HepG2 (cell line): Measurements from ENCODE around the gene CASKIN1. TPM values are rescaled to one million over a fixed set of nuclear protein-coding genes. Genes with fewer than 3 reads are reported as not detected.
A peak's percentile ranks its signal among the peaks of the same experiment; 100 is the strongest.

ENCODE experiments used
- ATAC-seq: fragments of 200-7000 bp; cut with Tn5 transposase; 3 replicates; pipeline ENCODE4 v1.9.1; 2020; ENCODE audit warnings: mild to moderate bottlenecking, moderate library complexity
- BruUV-seq: library from RNA; stranded (reverse); fragments of 400-500 nt; replicated peaks from 2 replicates; lab custom pipeline; 2021; lab: Mats Ljungman, UMichigan
- CTCF ChIA-PET: fragments of 300-600 bp; formaldehyde crosslinking; extraction: SDS; loops from one replicate; lab custom pipeline; 2021; ENCODE audit warnings: low total read pairs, inconsistent platforms, low intra/inter-chr PET ratio; lab: Yijun Ruan, JAX
- POLR2A ChIA-PET: fragments of 350-600 bp; sonication (Branson Sonifier 250); formaldehyde crosslinking; loops from one replicate; lab custom pipeline; 2020; ENCODE audit warnings: antibody characterized with exemption, inconsistent platforms; lab: Yijun Ruan, JAX
- DNase-seq: peaks from one replicate; pipeline ENCODE4 v3.0.0-alpha.2; 2015; ENCODE audit warnings: low spot score
- FAIRE-seq: peaks from 3 replicates; lab custom pipeline; 2011; peaks lifted over from hg19 to GRCh38; lab: Jason Lieb, UNC
- H2AFZ ChIP-seq: one replicate; pipeline ENCODE4 v1.6.1; 2011; ENCODE audit warnings: low read length, inconsistent platforms
- H3K27ac ChIP-seq: fragments of 300-600 bp; 3 replicates; pipeline ENCODE4 v1.8.0; 2011; ENCODE audit warnings: mixed run types, mild to moderate bottlenecking, mixed read lengths, low read length, inconsistent platforms; ENCODE audit not compliant: insufficient read depth; ENCODE audit errors: extremely low read length
- H3K27me3 ChIP-seq, 2 experiments: fragments of 200-600 bp in 1 of 2; 2 replicates in 1 of 2; 3 replicates in 1 of 2; pipeline versions ENCODE4 v1.6.0 to v1.8.0; 2011; ENCODE audit warnings: low read length in 2 of 2, mild to moderate bottlenecking in 2 of 2, moderate library complexity in 2 of 2, inconsistent platforms in 1 of 2; ENCODE audit not compliant: insufficient read depth in 2 of 2, control insufficient read depth in 1 of 2
- H3K36me3 ChIP-seq, 2 experiments: fragments of 200-600 bp in 1 of 2; replicated peaks in 1 of 2; 2 replicates in 1 of 2; 3 replicates in 1 of 2; pipeline versions ENCODE4 v1.5.1 to v1.8.0; 2011; ENCODE audit warnings: low read length in 2 of 2, inconsistent platforms in 1 of 2; ENCODE audit not compliant: insufficient read depth in 2 of 2, control insufficient read depth in 1 of 2
- H3K4me1 ChIP-seq: 2 replicates; pipeline ENCODE4 v1.5.1; 2012; ENCODE audit warnings: low read length, inconsistent platforms; ENCODE audit not compliant: insufficient read depth
- H3K4me2 ChIP-seq: 2 replicates; pipeline ENCODE4 v1.6.0; 2011; ENCODE audit warnings: low read depth, low read length, inconsistent platforms
- H3K4me3 ChIP-seq, 3 experiments: fragments of 200-600 bp in 1 of 3; sonication (generic), shearing (Covaris generic) in 1 of 3; replicated peaks in 1 of 3; 2 replicates each; pipeline ENCODE4 v1.5.1; 2011 to 2016; ENCODE audit warnings: low read length in 3 of 3, inconsistent platforms in 2 of 3, low read depth in 2 of 3, mild to moderate bottlenecking in 2 of 3, control low read depth in 1 of 3, mixed read lengths in 1 of 3; ENCODE audit not compliant: insufficient read depth in 1 of 3
- H3K79me2 ChIP-seq: one replicate; pipeline ENCODE4 v1.6.1; 2011; ENCODE audit warnings: low read length, inconsistent platforms; ENCODE audit not compliant: insufficient read depth
- H3K9ac ChIP-seq: 2 replicates; pipeline ENCODE4 v1.6.0; 2011; ENCODE audit warnings: mild to moderate bottlenecking, low read depth, low read length, inconsistent platforms; ENCODE audit not compliant: insufficient read depth
- H3K9me3 ChIP-seq: 2 replicates; pipeline ENCODE4 v1.5.1; 2012; ENCODE audit warnings: mild to moderate bottlenecking, low read length
- H4K20me1 ChIP-seq: 2 replicates; pipeline ENCODE4 v1.6.0; 2011; ENCODE audit warnings: inconsistent platforms, mild to moderate bottlenecking, low read length, moderate library complexity; ENCODE audit not compliant: insufficient read depth
- ELF4 ChIP-seq: sonication (generic); formaldehyde crosslinking; IDR thresholded peaks from 2 replicates; pipeline ENCODE4 v1.5.0; 2020; ENCODE audit warnings: missing genetic modification reagents, mild to moderate bottlenecking, moderate library complexity, borderline replicate concordance
- ESRRA ChIP-seq: sonication (generic); formaldehyde crosslinking; IDR thresholded peaks from 2 replicates; pipeline ENCODE4 v1.5.1; 2020; ENCODE audit warnings: mild to moderate bottlenecking, low read depth, missing genetic modification reagents
- FOXK1 ChIP-seq: sonication (generic); formaldehyde crosslinking; IDR thresholded peaks from 2 replicates; pipeline ENCODE4 v1.4.0; 2020; ENCODE audit warnings: low read depth, missing genetic modification reagents, borderline replicate concordance
- KAT7 ChIP-seq: IDR thresholded peaks from 2 replicates; pipeline ENCODE4 v1.6.1; 2018; ENCODE audit warnings: borderline replicate concordance, missing compliant biosample characterization
- KDM5A ChIP-seq: fragments of 200-600 bp; sonication (generic); IDR thresholded peaks from 2 replicates; pipeline ENCODE4 v1.7.0; 2018; ENCODE audit warnings: antibody characterized with exemption, mild to moderate bottlenecking, low read length, borderline replicate concordance
- KMT2A ChIP-seq: sonication (generic); formaldehyde crosslinking; IDR thresholded peaks from 2 replicates; pipeline ENCODE4 v1.4.0; 2020; ENCODE audit warnings: missing genetic modification reagents
- MAF1 ChIP-seq: sonication (generic); formaldehyde crosslinking; IDR thresholded peaks from 2 replicates; pipeline ENCODE4 v1.5.0; 2020; ENCODE audit warnings: missing genetic modification reagents, borderline replicate concordance
- NFKBIZ ChIP-seq: IDR thresholded peaks from 2 replicates; pipeline ENCODE4 v1.6.1; 2018; ENCODE audit warnings: missing genetic modification reagents, missing compliant biosample characterization
- PAF1 ChIP-seq: IDR thresholded peaks from 2 replicates; pipeline ENCODE4 v1.6.1; 2016; ENCODE audit warnings: missing genetic modification reagents, missing compliant biosample characterization
- PBX2 ChIP-seq: IDR thresholded peaks from 2 replicates; pipeline ENCODE4 v1.6.1; 2016; ENCODE audit warnings: control low read depth
- PTBP1 ChIP-seq: fragments of 200-400 bp; formaldehyde crosslinking; IDR thresholded peaks from 2 replicates; pipeline ENCODE4 v1.6.1; 2018; ENCODE audit warnings: low read length, low read depth; ENCODE audit not compliant: poor library complexity, severe bottlenecking
- RAD21 ChIP-seq: fragments of 450-650 bp; formaldehyde crosslinking; IDR thresholded peaks from 2 replicates; pipeline ENCODE4 v1.5.0; 2020; ENCODE audit warnings: mild to moderate bottlenecking
- RBAK ChIP-seq: sonication (generic); formaldehyde crosslinking; IDR thresholded peaks from 2 replicates; pipeline ENCODE4 v1.5.1; 2020; ENCODE audit warnings: mild to moderate bottlenecking, missing genetic modification reagents
- SRSF4 ChIP-seq: fragments of 200-400 bp; formaldehyde crosslinking; IDR thresholded peaks from one replicate; pipeline ENCODE4 v1.6.1; 2018; ENCODE audit warnings: mild to moderate bottlenecking, low read depth, low read length, moderate library complexity; ENCODE audit not compliant: poor library complexity, severe bottlenecking
- SSRP1 ChIP-seq: IDR thresholded peaks from 2 replicates; pipeline ENCODE4 v1.6.1; 2016; ENCODE audit warnings: control low read depth
- TCF7 ChIP-seq: sonication (generic); IDR thresholded peaks from 2 replicates; pipeline ENCODE4 v1.6.1; 2016; ENCODE audit warnings: antibody characterized with exemption, low read depth
- ZBTB8A ChIP-seq: sonication (generic); formaldehyde crosslinking; IDR thresholded peaks from 2 replicates; pipeline ENCODE4 v1.4.0; 2020; ENCODE audit warnings: mild to moderate bottlenecking, low read depth, missing genetic modification reagents, borderline replicate concordance
- ZEB1 ChIP-seq: IDR thresholded peaks from 2 replicates; pipeline ENCODE4 v1.6.1; 2012; ENCODE audit warnings: mild to moderate bottlenecking, low read depth, inconsistent platforms; ENCODE audit not compliant: insufficient replicate concordance
- ZNF10 ChIP-seq: sonication (generic); formaldehyde crosslinking; IDR thresholded peaks from 2 replicates; pipeline ENCODE4 v1.4.0; 2020; ENCODE audit warnings: mild to moderate bottlenecking, low read depth, missing genetic modification reagents, borderline replicate concordance
- ZNF225 ChIP-seq: sonication (generic); formaldehyde crosslinking; IDR thresholded peaks from 2 replicates; pipeline ENCODE4 v1.4.0; 2020; ENCODE audit warnings: mild to moderate bottlenecking, missing genetic modification reagents
- ZNF558 ChIP-seq: sonication (generic); formaldehyde crosslinking; IDR thresholded peaks from 2 replicates; pipeline ENCODE4 v1.9.0; 2022; ENCODE audit warnings: mild to moderate bottlenecking, missing genetic modification reagents, borderline replicate concordance
- ZNF672 ChIP-seq: sonication (generic); formaldehyde crosslinking; IDR thresholded peaks from 2 replicates; pipeline ENCODE4 v1.8.1; 2022; ENCODE audit warnings: missing genetic modification reagents
- WGBS: methylation state at CpG from one replicate; pipeline ENCODE4 v1.1.6; 2017; ENCODE audit warnings: low lambda C conversion rate; 5-methylcytosine and 5-hydroxymethylcytosine counted together
- in situ Hi-C: cut with HindIII; loops from 2 replicates; pipeline ENCODE4 v1.10.0; 2017; ENCODE audit warnings: low pct_unique_long_range_greater_than_20kb; ENCODE audit not compliant: extremely low pct_ligation_motif_present
- intact Hi-C: fragments of 100-400 bp; cut with micrococcal nuclease; formaldehyde crosslinking; loops from one replicate; pipeline ENCODE4 v1.10.0; 2022; ENCODE audit not compliant: unreplicated experiment
- polyA plus RNA-seq, 8 experiments: library from polyadenylated mRNA; depleted of rRNA in 3 of 8; stranded (reverse) in 7 of 8; unstranded in 1 of 8; fragments of >200 nt; fragmentation: Illumina TruSeq in 4 of 8; extraction: Trizol in 4 of 8; gene quantifications; 2 replicates each; pipeline versions ENCODE4 v1.2.1 to v1.2.3, GENCODE V29; 2011 to 2016; ENCODE audit warnings: low read depth in 4 of 8, missing spikeins in 1 of 8, mixed read lengths in 1 of 8; ENCODE audit not compliant: insufficient read depth in 1 of 8
- total RNA-seq, 5 experiments: library from RNA; depleted of rRNA; stranded (reverse); fragments of >200 nt; fragmentation: Illumina TruSeq; extraction: Trizol; gene quantifications; 2 replicates each; pipeline ENCODE4 v1.2.3, GENCODE V29; 2016; ENCODE audit warnings: low read depth in 1 of 5

Gene CASKIN1
- total and polyA plus RNA-seq, 2 of the 13 experiments (the other 11 are each of a cell fraction or from before 2014, with no cell fraction given), result 1.2 to 2.2 TPM

- peak within 1 kb of the TSS; percentile 97 for H3K9ac ChIP-seq
- in situ Hi-C loops (no loop called here), intact Hi-C loops (no loop called here)
- H3K36me3 ChIP-seq, result peaks cover 2 to 13% of the 10 kb centered on the region in 2 experiments; a peak in 3 of 5 replicates
- H3K4me2 ChIP-seq, result peak within 1 kb of the TSS; percentile 99
- no TSS peak for BruUV-seq
- H3K4me1 ChIP-seq, result peaks cover 33% of the 10 kb centered on the region
- WGBS, result under 1% methylated on average over 33 of the region's 93 CpGs
- H3K4me3 ChIP-seq, result peak within 1 kb of the TSS; percentile 71 to 96 (median 83)
- H3K9me3 ChIP-seq, result no peaks in the 10 kb centered on the region
- CTCF ChIA-PET, result no interaction called here
- no peaks in the 10 kb centered on the region for H4K20me1 ChIP-seq
- FAIRE-seq (no peak), DNase-seq (peak; percentile 65), ATAC-seq (peak; percentile 52)
- peaks cover 8% of the 10 kb centered on the region for H3K79me2 ChIP-seq
- 0 out of 5 replicates have a peak, but pooled peaks cover 0 to 1% of the 10 kb centered on the region in 2 experiments for H3K27me3 ChIP-seq
- H2AFZ ChIP-seq, result peak within 1 kb of the TSS; percentile 71
- POLR2A ChIA-PET, result interaction anchor here (0.8 to 4.3 kb wide), 6 partner anchors 9 to 50 kb away, joined by 3 to 18 read pairs (median 10); partner anchors contain the start of genes E4F1, ECI1, PGP and TRAF7
- peak within 1 kb of the TSS; percentile 89 for H3K27ac ChIP-seq
- peak; percentile 71 for TF ChIP-seq PTBP1
- no peak for TF ChIP-seq TCF7
- TF ChIP-seq MAF1 (CRISPR knock-in tag), result no peak
- peak; percentile 94; the same call in 1 of the 2 replicates for TF ChIP-seq KDM5A
- TF ChIP-seq RAD21 (CRISPR knock-in tag), result no peak
- TF ChIP-seq KAT7, result no peak; the same call in 1 of the 2 replicates
- peak; percentile 59 for TF ChIP-seq KMT2A (CRISPR knock-in tag)
- TF ChIP-seq ZEB1, result no peak
- TF ChIP-seq ELF4 (CRISPR knock-in tag), result no peak
- TF ChIP-seq PBX2 (CRISPR knock-in tag), result no peak
- TF ChIP-seq SRSF4, result no peak
- TF ChIP-seq ZBTB8A (CRISPR knock-in tag), result no peak
- no peak for TF ChIP-seq ZNF10 (CRISPR knock-in tag)
- TF ChIP-seq PAF1 (CRISPR knock-in tag), result no peak
- TF ChIP-seq NFKBIZ (CRISPR knock-in tag), result peak; percentile 76; the same call in 1 of the 2 replicates
- TF ChIP-seq ZNF558 (CRISPR knock-in tag), result peak; percentile 43; the same call in 1 of the 2 replicates
- TF ChIP-seq FOXK1, result no peak
- TF ChIP-seq ZNF225 (CRISPR knock-in tag), result 0 out of 2 replicates have a peak, but pooled peaks have one; percentile 46
- TF ChIP-seq ESRRA (CRISPR knock-in tag), result no peak
- TF ChIP-seq RBAK (CRISPR knock-in tag), result no peak
- no peak for TF ChIP-seq SSRP1 (CRISPR knock-in tag)
- no peak for TF ChIP-seq ZNF672 (CRISPR knock-in tag)
These were observed 8.9 kb upstream of the CASKIN1 start, which contains the start of gene MLST8 for GRCh38 chr16:2205104-2205966. Gene MLST8, plus strand, starts transcription at chr16:2205454. Its CDS starts 632 bp downstream, at chr16:2206086.
